Caco-2 (cell line): ENCODE data around the gene ARHGAP44. TPM values are rescaled to one million over a fixed set of nuclear protein-coding genes. Genes with fewer than 3 reads are reported as not detected.

ENCODE experiments used
- BruUV-seq: library from RNA; stranded (reverse); fragments of 400-500 nt; replicated peaks from 2 replicates; lab custom pipeline; 2021; lab: Mats Ljungman, UMichigan
- CTCF ChIA-PET: fragments of 300-600 bp; sonication (Branson Sonifier 250); formaldehyde crosslinking; loops from one replicate; lab custom pipeline; 2022; ENCODE audit warnings: antibody characterized with exemption; lab: Charles Lee
- POLR2A ChIA-PET: fragments of 300-600 bp; sonication (Branson Sonifier 250); formaldehyde crosslinking; loops from one replicate; lab custom pipeline; 2022; ENCODE audit warnings: antibody characterized with exemption; lab: Charles Lee
- DNase-seq, 2 experiments: peaks; one replicate each; pipeline versions ENCODE4 v3.0.0 to v3.0.0-alpha.2; 2020 to 2022
- H3K27me3 ChIP-seq: replicated peaks from 2 replicates; pipeline ENCODE4 v1.6.0; 2011; ENCODE audit warnings: low read length; ENCODE audit not compliant: control insufficient read depth, insufficient read depth
- H3K36me3 ChIP-seq: 2 replicates; pipeline ENCODE4 v1.5.1; 2011; ENCODE audit warnings: low read length; ENCODE audit not compliant: control insufficient read depth, insufficient read depth
- H3K4me1 ChIP-seq: fragments of 250-450 bp; sonication (Bioruptor Pico); 2 replicates; pipeline ENCODE4 v1.5.1; 2020; ENCODE audit warnings: mild to moderate bottlenecking
- H3K4me3 ChIP-seq: 2 replicates; pipeline ENCODE4 v1.5.1; 2011; ENCODE audit warnings: low read depth, mild to moderate bottlenecking, control low read depth, low read length
- H3K9me3 ChIP-seq: fragments of 250-450 bp; sonication (Bioruptor Pico); 2 replicates; pipeline ENCODE4 v1.5.1; 2020; ENCODE audit warnings: mild to moderate bottlenecking, moderate library complexity
- H3K27ac Mint-ChIP-seq: one replicate; pipeline ENCODE4 v1.8.0; 2022; ENCODE audit warnings: mixed read lengths; ENCODE audit not compliant: unreplicated experiment
- H3K27me3 Mint-ChIP-seq: one replicate; pipeline ENCODE4 v1.8.0; 2022; ENCODE audit warnings: mixed read lengths; ENCODE audit not compliant: insufficient read depth, unreplicated experiment
- H3K36me3 Mint-ChIP-seq: one replicate; pipeline ENCODE4 v1.8.0; 2022; ENCODE audit warnings: mild to moderate bottlenecking, mixed read lengths; ENCODE audit not compliant: insufficient read depth, unreplicated experiment
- H3K4me1 Mint-ChIP-seq: one replicate; pipeline ENCODE4 v1.8.0; 2022; ENCODE audit warnings: low read depth, mixed read lengths; ENCODE audit not compliant: unreplicated experiment
- H3K4me3 Mint-ChIP-seq: one replicate; pipeline ENCODE4 v1.8.0; 2022; ENCODE audit warnings: mild to moderate bottlenecking, moderate library complexity, mixed read lengths; ENCODE audit not compliant: unreplicated experiment
- H3K9me3 Mint-ChIP-seq: one replicate; pipeline ENCODE4 v1.8.0; 2022; ENCODE audit warnings: mixed read lengths; ENCODE audit not compliant: unreplicated experiment
- intact Hi-C: fragments of 100-400 bp; cut with micrococcal nuclease; formaldehyde crosslinking; loops from one replicate; pipeline ENCODE4 v1.10.0; 2022; ENCODE audit not compliant: unreplicated experiment
- microRNA-seq: library from miRNA; unstranded; fragments of <30 nt; microRNA quantifications from one replicate; pipeline ENCODE4 v1.2.0, GENCODE V29; 2022
- total RNA-seq: library from RNA; stranded (reverse); gene quantifications from 2 replicates; pipeline ENCODE4 v1.2.3, GENCODE V29; 2022
- TF ChIP-seq, protein P1 (sequence below), 2 experiments: fragments of 200-600 bp in 1 of 2; IDR thresholded peaks; 1 replicate in 1 of 2; 2 replicates in 1 of 2; pipeline versions ENCODE4 v1.5.1 to v1.8.0; 2011 to 2022; ENCODE audit warnings: antibody characterized with exemption in 1 of 2, control low read depth in 1 of 2, inconsistent platforms in 1 of 2, low read depth in 1 of 2, low read length in 1 of 2, mild to moderate bottlenecking in 1 of 2, moderate library complexity in 1 of 2; ENCODE audit not compliant: insufficient read depth in 1 of 2, severe bottlenecking in 1 of 2, unreplicated experiment in 1 of 2

Gene ARHGAP44
- total RNA-seq, 1 experiment from 2014 or later = 4.5 TPM

DNA sequence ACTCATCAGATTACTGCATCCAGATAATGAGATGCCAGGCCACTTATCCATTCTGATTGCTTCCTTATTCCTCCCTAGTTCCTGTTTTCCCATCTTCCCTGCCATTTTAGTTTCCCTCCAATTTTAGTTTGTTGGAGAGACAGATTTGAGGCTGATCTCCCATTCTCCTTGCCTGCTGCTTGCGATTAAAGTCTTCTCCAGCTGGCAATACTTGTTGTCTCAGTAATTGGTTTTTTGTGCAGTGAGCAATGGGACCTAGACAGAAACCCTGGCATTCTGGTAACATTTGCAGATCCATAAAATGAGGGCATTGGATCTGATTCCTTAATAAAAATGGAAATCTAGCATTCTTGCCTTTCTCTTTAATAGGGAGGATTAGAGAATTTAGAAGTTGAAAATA, 246.1 kb downstream of the ARHGAP44 start:
- CTCF ChIA-PET = no interaction called here
- DNase-seq = no peak

DNA sequence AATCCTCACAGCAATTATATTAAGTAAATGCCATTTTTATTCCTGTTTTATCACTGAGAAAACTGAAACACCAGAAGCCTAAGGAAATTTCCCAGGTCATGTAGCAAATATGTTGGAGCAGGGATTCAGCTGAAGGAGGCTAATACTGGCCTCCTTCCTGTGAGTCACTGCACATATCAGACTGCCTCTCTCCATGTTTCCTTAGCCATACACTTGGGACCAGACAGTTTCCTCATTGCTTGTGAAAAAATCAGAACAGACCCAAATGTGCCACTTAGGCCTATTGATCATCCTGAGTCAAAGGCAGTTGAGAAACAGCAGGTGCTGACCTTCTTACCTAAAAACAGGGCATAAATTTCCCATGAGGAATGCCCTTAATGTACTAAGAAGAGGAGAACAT, 247.5 kb downstream of the ARHGAP44 start:
- ChIA-PET CTCF (no interaction called here), POLR2A (no interaction called here)
- H3K4me3 Mint-ChIP-seq = no peak overlapping the region
- no peaks in the 10 kb centered on the region for H3K27me3 Mint-ChIP-seq
- TF ChIP-seq, protein P1, sequence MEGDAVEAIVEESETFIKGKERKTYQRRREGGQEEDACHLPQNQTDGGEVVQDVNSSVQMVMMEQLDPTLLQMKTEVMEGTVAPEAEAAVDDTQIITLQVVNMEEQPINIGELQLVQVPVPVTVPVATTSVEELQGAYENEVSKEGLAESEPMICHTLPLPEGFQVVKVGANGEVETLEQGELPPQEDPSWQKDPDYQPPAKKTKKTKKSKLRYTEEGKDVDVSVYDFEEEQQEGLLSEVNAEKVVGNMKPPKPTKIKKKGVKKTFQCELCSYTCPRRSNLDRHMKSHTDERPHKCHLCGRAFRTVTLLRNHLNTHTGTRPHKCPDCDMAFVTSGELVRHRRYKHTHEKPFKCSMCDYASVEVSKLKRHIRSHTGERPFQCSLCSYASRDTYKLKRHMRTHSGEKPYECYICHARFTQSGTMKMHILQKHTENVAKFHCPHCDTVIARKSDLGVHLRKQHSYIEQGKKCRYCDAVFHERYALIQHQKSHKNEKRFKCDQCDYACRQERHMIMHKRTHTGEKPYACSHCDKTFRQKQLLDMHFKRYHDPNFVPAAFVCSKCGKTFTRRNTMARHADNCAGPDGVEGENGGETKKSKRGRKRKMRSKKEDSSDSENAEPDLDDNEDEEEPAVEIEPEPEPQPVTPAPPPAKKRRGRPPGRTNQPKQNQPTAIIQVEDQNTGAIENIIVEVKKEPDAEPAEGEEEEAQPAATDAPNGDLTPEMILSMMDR (IDR thresholded peaks at IDR 0.05; ENCODE audit: insufficient read depth in 1 of 2, low read depth in 1 of 2, low read length in 1 of 2, severe bottlenecking in 1 of 2, unreplicated experiment in 1 of 2) = no peak
- Histone ChIP-seq H3K9me3 (no peaks in the 10 kb centered on the region), H3K4me1 (no peaks in the 10 kb centered on the region), H3K4me3 (no peak overlapping the region), H3K27me3 (no peaks in the 10 kb centered on the region), H3K36me3 (no peaks in the 10 kb centered on the region)
- DNase-seq = no peak
- no peaks in the 10 kb centered on the region for H3K36me3 Mint-ChIP-seq
- H3K27ac Mint-ChIP-seq = no peak overlapping the region
- H3K4me1 Mint-ChIP-seq = no peaks in the 10 kb centered on the region
- no TSS peak for BruUV-seq
- H3K9me3 Mint-ChIP-seq = peaks cover 19% of the 10 kb centered on the region
- intact Hi-C loops = loop anchor here (10.0 kb wide), 1 partner anchor 298 kb away; no protein-coding TSS in a partner anchor

More for the DNA sequence above, 246.1 kb downstream of the ARHGAP44 start:
- Mint-ChIP-seq H3K9me3 (peaks cover 19% of the 10 kb centered on the region), H3K4me3 (no peak overlapping the region), H3K4me1 (no peaks in the 10 kb centered on the region), H3K27me3 (no peaks in the 10 kb centered on the region), H3K36me3 (no peaks in the 10 kb centered on the region), H3K27ac (no peak overlapping the region)
- no peaks in the 10 kb centered on the region for H3K27me3 ChIP-seq
- no peaks in the 10 kb centered on the region for H3K9me3 ChIP-seq
- TF ChIP-seq, protein P1 (IDR thresholded peaks at IDR 0.05; ENCODE audit: insufficient read depth in 1 of 2, low read depth in 1 of 2, low read length in 1 of 2, severe bottlenecking in 1 of 2, unreplicated experiment in 1 of 2) = no peak
- intact Hi-C loops = loop anchor here (10.0 kb wide), 1 partner anchor 299 kb away; no protein-coding TSS in a partner anchor
- POLR2A ChIA-PET = no interaction called here
- H3K4me1 ChIP-seq = no peaks in the 10 kb centered on the region
- BruUV-seq = no TSS peak
- no peaks in the 10 kb centered on the region for H3K36me3 ChIP-seq
- no peak overlapping the region for H3K4me3 ChIP-seq

DNA sequence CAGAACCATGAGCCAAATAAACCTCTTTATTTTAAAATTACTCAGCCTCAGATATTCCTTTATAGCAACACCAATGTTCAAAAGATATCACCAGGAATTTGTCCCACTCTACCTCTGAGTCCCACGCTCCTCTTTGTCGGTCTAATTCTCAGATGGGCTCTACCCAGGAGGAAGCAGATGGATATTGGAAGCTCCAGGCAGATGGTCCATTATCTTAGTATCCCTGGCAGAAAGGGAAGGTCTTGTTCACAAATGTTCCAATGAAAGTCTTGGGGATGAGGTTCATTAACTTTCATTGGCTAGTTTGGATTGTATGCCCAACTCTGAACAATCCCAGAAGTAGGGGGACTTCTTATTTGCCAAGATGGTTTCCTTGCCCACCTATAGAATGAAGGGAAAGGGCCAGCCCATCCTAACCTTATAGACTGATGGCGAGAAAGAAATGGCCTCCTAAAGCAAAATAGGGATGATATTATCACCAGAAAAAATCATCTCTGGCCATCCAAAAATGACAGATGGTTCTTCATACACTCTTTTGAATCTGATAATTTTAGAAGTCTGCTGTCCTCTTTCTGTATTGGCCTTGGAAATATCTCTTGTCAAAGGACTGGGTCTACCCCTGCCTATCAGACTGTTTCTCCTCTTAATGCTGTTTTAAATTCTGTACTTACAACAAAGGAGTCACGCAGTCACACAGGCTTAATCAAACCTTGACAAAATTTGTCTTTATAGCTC, 249.8 kb downstream of the ARHGAP44 start:
- Histone ChIP-seq H3K27me3 (no peaks in the 10 kb centered on the region), H3K9me3 (no peaks in the 10 kb centered on the region), H3K4me3 (no peak overlapping the region), H3K36me3 (no peaks in the 10 kb centered on the region), H3K4me1 (no peaks in the 10 kb centered on the region)
- peaks cover 17% of the 10 kb centered on the region for H3K9me3 Mint-ChIP-seq
- no peak overlapping the region for H3K4me3 Mint-ChIP-seq
- H3K27ac Mint-ChIP-seq = no peak overlapping the region
- H3K36me3 Mint-ChIP-seq = no peaks in the 10 kb centered on the region
- CTCF ChIA-PET = no interaction called here
- no peaks in the 10 kb centered on the region for H3K27me3 Mint-ChIP-seq
- TF ChIP-seq, protein P1 (IDR thresholded peaks at IDR 0.05; ENCODE audit: insufficient read depth in 1 of 2, low read depth in 1 of 2, low read length in 1 of 2, severe bottlenecking in 1 of 2, unreplicated experiment in 1 of 2) = no peak
- intact Hi-C loops = loop anchor here (10.0 kb wide), 1 partner anchor 296 kb away; no protein-coding TSS in a partner anchor
- BruUV-seq = no TSS peak
- POLR2A ChIA-PET = no interaction called here
- no peaks in the 10 kb centered on the region for H3K4me1 Mint-ChIP-seq
- no peak for DNase-seq

Small RNA genes lying within 50 kb of the gene (microRNA-seq; reads per million reads assigned to microRNA genes)
- gene MIR1269B = not detected

Other genes with a start within 250 kb of the ARHGAP44 start
- gene MYOCD, start 123.6 kb upstream of the ARHGAP44 start, total RNA-seq = 2.6 and 2.8 TPM in 2 replicates
- 38.9 and 40.1 TPM in 2 replicates for gene ELAC2, start 228.5 kb downstream of the ARHGAP44 start, total RNA-seq